ENCODE measurements around the gene EPHA4.

EPHA4 gene

DNA sequence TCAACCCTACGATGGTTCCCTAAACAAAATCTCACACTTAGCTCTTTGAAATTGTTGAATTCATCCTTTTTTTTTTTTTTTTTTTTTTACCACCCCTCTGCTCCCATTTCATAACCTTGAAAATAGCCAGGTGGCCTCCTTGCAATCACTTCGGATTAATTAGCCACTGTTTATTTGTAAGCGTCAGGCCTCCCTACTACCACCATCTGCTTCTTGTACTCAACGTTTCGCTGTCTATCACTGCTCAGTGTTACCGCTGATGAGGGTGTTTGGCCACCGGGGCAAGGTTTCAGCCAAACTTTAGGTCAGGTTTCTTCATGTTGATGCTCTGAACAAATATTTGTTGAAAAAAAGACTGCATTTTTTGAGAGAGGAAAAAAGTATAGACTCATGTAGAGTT, 183.2 kb downstream of the EPHA4 start:
- no peak for DNase-seq

DNA sequence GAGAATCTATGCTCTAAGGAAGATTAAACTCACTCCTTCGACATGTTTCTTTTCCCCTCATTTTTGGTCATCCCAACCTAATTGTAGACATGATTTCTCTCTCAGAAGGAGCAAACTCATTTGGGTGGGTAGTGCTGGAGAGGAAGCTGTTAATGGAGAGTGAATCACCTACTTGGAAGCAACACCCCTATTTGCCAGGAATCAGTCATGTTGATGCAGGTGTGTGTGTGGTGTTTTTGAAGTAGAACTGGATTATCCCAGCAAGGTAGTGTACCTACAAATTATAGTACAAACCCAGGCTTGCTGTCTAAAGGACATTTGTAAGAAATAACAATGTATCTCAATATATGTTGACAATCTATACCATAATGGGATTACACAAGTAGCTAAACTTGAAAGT, 186.4 kb downstream of the EPHA4 start:
- DNase-seq: no peak

DNA sequence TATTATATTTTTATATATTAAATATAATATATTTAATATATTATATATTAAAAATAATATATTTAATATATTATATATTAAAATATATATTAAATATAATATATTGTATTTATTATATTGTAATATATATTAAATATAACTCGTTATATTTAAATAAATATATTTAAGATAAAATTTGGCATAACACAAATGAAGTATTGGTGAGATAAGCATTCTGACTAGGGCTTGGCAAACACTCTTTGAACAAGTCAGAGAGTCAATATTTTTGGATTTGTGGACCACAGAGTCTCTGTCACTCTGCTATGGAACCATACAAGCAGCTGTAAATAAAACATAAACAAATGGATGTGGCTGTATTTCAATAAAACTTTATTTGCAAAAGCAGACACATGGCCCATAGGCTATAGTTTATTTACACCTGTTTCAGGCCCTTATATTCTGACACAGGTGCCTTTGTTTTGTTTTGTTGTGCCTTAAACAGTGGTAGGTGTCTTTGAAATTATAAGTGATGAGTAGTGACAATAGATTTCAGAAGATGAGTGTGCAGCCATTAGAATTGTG, 190.1 kb downstream of the EPHA4 start:
- no peak for DNase-seq

DNA sequence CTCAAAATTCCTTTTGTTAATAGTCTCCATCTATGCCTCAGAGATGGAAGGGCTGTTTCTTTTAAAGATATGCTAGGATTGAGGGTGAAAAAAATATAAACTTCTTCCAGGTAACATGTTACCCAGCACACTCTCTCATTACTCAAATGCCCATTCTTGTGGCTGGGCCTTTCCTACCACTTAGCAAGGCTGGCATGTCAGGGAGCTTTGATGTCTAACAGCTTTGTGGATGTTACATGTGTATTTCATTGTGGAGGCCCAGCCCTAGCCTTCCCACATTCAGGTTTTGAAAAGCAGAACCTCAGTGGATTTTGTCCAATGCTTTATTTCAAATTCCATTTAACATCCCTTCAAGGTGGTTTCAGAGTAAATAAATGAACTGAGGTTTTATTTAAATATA, 191.4 kb downstream of the EPHA4 start:
- no peak for DNase-seq

DNA sequence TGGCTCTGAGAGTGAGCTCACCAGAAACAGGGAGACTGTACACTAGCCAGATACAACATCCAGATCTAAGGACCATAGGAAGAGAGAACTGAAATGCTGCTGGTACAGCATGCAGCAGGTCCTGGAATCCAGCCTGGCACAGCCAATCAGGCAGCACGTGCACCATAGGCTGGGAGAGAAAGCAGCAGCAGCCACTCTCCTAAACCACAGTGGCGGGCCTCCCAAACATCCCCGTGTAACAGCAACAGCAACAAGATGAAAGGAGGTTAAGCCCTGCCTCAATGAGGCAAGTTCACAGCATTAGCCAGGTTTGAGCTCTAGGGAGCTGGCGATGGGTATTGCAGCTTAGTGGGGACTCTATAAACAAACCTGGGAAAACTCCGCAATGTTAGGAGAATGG, 192.0 kb downstream of the EPHA4 start:
- no peak for DNase-seq

DNA sequence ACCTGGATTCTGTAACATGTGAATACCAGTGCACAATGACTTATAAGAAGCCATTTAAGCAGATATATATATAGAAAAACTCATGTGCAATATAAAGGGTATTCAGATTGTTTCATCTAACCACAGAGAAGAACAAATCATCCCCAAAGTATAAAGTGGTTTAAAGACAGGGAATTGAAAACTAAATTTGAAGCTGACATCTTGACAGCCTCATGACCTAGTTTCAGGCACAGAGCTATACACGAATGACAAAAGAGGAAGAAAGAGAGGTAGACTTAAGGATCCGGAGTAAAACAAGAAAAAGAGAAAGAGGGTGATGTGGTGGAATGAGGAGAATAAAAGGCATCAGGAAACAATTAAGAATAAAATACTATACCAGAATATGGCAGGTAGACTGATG, 194.5 kb downstream of the EPHA4 start:
- DNase-seq: no peak

DNA sequence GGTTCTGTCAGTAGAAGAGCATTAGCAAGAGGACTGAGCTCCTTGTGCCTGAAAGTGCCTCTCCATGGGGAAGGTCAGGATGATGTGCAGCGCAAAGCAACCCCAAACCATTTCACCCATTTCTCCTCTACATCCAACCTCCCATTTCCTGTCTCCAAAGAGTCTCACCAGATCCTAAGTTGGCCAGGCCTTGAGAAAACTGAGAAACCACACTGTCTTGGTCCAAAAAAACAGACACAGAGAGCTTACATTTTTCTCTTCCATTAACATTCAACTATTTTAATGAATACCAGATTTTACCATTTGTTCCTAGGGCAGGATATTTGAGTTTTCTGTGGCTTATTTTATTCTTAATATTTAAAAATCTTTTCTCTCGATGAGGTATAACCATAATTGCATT, 195.0 kb downstream of the EPHA4 start:
- no peak for DNase-seq

DNA sequence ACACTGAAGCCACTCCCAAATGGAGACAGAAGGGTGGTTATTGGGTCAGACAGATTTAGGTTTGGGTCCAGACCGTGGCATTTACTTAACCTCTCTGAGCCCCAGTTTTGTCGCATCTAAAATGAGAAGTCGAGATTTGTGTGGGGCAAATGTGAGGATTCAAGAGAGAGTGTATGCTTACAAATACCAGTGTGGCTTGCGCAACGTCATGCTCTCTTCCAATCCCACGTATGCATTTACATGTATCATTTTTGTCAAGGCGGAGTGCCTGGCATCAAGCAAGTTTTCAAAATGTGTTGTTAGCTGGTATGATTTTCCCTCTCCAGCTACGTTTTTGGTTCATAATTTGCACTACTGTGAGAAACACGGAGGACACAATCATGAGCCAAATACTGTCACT, 197.9 kb downstream of the EPHA4 start:
- DNase-seq: no peak

DNA sequence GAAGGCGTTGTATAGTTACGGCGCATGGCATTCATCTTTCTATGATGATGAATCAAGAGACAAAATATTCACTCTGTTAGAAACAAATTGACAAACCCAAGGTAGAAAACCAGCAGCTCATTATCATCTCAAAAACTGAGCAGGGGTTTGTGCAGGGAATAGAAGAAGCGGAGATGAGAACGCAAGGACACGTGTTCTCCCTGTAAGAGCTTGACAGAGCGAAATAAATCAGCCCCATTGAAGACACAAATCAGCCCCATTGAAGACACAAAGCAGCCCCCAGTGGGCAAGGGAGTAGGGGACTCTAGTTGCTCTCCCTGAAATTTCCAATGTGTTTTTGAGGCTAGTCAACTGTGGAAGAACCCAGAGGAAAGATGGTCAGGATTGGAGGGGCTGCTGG, 199.2 kb downstream of the EPHA4 start:
- DNase-seq: no peak

DNA sequence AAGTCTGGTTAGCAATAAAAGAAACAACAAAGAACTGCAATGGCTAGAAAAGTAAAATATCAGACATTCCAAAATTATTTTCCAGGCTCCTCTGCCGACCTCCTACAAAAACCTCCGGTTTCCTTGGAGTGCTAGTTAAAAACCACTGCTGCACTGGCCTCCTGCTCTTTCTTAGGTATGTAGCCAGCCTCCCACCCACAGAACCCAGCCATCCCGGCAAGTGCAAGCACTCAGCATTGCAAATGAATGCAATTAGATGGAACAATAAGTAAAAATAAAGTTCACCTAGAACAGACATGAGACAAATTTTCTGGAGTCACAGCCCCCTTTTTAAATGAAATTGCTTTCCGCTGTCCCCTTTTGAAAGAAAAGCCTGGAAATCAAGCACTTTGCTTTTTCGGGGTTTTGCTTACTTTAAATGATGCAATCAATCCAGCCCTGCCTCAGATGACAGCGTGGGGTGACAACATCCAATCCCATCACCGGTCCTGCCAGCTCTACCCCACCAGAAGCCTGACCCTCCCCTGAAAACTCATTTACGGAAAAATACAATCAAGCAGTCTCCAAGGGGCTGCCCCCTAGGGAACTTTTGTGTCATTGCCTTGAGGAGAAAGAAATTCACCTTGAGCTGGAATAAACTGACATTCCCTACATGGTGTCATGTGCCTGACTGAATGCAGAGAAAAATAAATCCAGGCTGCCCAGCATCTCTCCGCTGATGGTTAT, 199.8 kb downstream of the EPHA4 start:
- no peak for DNase-seq

DNA sequence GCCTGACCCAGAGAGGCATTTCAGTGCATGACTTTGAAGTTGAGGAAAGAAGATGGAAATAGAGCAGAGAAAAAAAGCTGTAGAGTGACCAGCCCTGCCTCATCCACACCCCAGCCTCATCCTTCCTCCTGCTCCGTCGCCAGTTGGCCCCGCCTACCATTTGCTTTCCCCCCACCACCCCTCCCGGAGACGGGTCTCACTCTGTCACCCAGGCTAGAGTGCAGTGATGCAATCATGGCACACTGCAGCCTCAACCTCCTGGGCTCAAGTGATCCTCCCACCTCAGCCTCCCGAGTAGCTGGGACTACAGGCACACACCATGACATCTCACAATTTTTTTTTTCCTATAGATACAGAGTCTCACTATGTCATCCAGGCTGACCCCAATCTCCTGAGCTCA, 200.8 kb downstream of the EPHA4 start:
- DNase-seq: no peak

DNA sequence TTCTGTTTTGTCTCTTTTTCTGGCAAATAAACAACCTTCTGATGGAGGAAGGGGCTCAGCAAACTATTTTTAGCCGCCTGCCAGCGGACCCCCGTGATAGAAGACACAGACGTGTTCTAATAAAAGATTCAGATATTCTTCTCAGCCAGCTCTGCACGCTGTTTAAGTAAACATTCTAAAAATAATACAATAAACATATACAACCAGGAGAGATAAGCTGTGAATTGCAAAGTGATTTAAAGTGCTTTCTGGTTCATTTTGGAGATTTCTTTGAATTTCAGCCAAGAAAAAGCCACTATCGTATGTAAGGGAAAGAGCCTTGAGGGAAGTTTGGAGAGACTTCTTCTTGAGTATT, 201.3 kb downstream of the EPHA4 start:
- DNase-seq: no peak

DNA sequence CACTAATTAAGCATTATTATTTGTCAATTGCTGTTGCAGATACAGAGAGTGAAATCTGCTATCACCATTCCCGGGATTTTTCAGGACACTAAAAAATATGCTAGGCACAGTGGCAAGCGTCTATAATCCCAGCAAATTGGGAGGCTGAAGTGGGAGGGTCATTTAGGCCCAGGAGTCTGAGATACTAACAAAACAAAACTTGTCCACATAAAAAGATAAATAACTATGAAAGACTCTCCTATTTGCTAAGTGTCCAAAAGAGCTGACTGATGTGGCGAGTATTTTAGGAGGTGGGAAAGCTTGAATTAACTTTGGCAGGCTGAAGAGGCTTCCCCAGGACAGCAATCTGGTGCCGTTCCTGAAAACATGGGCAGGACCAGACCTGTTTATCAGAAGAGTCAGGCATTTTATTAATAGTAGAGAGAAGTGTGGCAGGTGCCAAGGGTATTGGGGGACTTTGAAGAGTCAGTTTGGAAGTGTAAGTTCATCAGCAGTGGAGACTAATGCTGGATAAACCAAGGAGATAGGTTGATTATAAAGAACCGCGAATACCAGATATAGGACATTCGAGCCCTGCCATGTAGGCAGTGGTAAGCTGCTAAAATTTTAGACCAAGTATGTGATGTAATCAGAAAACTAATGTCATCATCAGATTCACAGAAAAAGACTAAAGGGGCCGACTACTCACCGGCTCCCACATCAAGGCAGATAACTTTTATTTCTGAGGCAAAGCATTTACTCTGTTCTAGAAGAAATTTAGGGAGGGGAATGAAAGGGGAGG, 201.8 kb downstream of the EPHA4 start:
- no peak for DNase-seq
